AML-193 (cell line): ENCODE results near the gene MTLN.
A peak's percentile ranks its signal among the peaks of the same experiment; 100 is the strongest.
"Not testable (repeated sequence)": the region's sequence is repeated elsewhere in the genome, so short reads cannot be mapped to it uniquely, and the experiment has no call there.

Source experiments
- DNase-seq, 2 experiments: peaks; one replicate each; lab custom pipeline; 2025; lab: John Stamatoyannopoulos, UW

MTLN gene, protein sequence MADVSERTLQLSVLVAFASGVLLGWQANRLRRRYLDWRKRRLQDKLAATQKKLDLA

DNA sequence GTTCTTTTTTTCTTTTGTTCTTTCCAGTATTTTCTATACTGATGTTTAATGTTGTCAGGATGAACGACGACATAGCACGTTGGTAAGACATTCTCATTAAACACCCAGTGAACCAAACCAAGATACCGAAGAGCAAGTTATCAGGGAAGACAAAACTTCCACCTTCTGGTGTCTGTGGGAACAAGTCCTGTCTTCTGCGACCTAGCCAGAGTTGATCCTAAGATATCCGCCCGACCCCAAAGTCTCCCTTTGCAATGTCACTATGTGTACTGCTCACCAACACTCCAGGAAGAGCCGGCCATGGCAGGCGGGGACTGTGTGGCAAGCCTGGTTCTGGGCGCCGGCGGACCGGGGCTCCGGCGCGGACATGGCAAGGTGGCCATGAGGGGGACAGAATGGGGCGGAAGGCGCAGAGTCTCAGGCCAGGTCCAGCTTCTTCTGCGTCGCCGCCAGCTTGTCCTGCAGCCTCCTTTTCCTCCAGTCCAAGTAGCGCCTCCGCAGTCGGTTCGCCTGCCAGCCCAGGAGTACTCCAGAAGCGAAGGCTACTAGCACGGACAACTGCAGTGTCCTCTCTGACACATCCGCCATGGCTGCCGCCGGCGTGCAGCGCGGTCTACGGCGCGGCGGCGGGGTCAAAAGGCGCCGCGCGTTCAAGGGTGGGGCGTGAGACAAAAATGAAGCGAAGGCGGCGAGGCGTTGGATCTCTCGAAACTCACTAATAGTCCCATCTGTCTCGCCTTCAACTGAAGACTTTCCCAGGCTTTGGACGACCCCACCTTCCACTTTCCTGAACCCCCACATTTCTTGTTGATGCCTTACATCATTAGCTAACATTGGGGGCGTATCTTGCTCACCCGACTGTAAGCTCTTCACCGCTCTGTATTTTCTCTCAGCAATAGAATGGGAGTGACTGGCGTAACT is at the start of gene MTLN:
Gene MTLN (minus strand): TSS at position 610 of the 921 bp plus-strand sequence. CDS start 22 bp downstream, at position 588.
- peak; percentile 42 to 70 for DNase-seq

GRCh38 chr2:110261910-110262309 is 49.6 kb upstream of the MTLN start:
- DNase-seq, result not testable (repeated sequence)

GRCh38 chr2:110248081-110248795 is 35.9 kb upstream of the MTLN start:
- DNase-seq, result not testable (repeated sequence)

DNA sequence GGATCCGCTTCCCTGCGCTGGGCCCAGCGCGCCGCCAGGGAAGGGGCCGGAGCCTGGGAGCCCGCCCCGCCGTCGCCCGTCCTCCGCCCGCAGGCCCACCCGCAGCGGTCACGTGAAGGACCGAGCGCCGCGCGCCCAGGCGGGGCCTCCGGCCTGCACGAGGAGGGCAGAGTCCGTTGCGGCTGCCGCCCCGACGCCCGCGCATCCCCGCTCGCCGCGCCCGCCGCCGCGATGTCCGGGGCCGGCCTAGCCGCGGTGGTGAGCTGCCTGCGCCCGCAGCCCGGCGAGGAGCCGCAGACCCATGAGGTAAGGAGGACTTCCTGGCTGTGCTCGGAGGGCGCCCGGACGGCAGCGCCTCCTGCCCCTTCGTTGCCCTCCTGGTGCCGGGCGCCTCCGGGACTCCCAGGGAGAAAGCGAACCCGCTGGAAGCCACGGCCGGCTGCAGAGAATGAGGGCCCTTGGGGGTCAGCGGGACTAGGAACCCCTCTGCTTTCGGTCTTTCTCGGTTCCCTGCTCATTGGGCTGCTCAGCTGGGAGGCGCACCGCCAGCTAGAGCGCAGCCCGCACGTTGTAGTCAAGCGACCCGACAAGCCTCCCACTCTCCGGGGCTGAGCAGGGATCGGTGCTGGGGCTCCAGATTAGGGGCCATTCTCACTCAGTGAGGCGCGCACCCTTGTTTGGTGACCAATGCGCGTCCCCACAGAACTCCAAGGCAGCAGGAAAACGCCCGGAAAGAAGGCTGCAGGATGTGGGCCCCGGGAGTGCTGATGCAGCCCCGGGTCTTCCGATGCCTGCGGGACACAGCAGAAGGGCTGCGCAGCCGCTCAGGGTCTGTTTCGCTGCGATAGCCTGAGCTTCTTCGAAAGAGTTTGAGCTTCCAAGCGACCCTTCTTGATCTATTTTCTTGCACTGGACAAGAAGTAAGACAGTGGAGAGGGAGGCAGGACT is 33.4 kb upstream of the MTLN start:
- DNase-seq, result not testable (repeated sequence)

DNA sequence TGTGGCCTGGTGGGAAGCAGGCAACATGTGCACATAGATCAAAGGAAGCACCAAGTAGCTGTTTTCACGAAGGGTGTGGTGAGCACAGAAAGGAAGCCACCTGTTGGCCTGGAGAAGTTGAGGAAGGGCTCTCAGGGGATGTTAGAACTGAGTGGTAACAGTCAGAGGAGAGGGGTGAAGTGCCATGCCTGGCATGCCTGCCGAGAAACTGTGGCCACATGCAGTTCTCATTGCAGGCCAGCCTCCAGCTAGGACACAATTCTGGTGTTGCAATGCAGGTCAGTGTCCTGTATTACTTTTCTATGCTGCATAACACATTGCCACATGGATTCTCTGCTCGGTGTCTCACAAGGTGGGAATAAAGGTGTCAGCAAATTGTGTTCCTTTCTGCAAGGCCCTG is 30.9 kb upstream of the MTLN start:
- DNase-seq, result not testable (repeated sequence)

DNA sequence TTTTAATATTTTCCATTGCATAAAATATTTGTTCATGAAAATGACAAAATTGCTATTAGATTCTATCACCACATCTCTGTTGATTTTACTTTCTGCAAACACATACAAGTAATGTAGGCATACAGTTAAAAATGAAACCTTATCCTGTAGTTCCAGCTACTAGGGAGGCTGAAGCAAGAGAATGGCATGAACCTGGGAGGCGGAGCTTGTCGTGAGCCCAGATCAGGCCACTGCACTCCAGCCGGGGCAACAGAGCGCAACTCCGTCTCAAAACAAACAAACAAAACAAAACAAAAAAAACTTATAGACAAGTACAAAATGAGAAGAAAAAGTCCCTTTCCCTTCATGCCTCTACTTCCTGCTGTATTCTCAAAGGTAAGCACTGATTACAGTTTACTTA is 22.2 kb upstream of the MTLN start:
- not testable (repeated sequence) for DNase-seq

- not testable (repeated sequence) for DNase-seq
Observed at GRCh38 chr2:110229886-110230285, 17.5 kb upstream of the MTLN start.

DNA sequence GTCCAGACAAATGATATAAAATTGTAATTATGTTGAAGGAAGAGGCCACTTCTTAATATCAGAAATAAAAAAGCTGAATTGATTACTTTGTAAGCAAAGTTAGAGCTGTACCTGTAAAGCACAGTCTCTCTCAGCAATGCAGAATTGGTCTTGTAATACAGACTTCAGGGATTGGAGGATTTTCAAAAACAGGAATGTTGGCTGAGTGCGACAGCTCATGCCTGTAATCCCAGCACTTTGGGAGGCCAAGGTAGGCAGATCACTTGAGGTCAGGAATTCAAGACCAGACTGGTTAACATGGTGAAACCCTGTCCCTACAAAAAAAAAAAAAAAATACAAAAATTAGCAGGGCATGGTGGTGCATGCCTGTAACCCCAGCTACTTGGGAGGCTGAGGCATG is 10.3 kb upstream of the MTLN start:
- DNase-seq, result not testable (repeated sequence)

GRCh38 chr2:110221938-110222337 is 9.6 kb upstream of the MTLN start:
- no peak for DNase-seq

GRCh38 chr2:110220190-110220564 is 7.8 kb upstream of the MTLN start:
- no peak for DNase-seq

DNA sequence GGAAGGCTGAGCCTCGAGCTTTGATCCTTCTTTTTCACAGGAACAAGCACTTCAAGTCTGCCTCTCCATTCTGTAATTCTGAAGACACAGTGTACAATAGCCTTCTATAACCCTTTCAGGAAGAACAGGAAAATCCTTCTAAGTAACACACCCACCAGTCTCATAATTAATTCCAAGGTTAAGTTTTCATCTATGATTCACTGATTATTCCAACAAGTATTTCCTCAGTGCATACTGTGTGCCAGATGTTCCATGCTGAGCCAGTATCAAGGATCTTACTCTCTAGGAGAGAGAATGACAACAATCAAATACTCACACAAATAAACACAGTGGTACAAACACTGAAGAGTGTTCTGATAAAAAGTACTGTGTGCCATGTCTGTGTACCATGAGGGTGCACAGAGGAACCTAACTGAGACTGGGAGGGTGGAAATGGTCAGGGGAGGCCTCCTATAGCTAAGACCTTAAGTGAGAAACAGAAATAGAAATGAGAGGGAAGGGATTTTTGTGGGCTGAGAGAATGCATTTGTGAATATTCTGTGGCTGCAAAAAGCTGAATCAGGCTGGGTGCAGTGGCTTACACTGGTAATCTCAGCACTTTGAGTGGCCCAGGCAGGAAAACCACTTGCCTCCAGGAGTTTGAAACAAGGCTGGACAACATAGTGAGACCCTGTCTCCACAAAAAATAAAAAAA is 7.3 kb upstream of the MTLN start:
- no peak for DNase-seq

GRCh38 chr2:110218889-110219288 is 6.5 kb upstream of the MTLN start:
- not testable (repeated sequence) for DNase-seq

GRCh38 chr2:110216803-110217202 is 4.5 kb upstream of the MTLN start:
- no peak for DNase-seq

DNA sequence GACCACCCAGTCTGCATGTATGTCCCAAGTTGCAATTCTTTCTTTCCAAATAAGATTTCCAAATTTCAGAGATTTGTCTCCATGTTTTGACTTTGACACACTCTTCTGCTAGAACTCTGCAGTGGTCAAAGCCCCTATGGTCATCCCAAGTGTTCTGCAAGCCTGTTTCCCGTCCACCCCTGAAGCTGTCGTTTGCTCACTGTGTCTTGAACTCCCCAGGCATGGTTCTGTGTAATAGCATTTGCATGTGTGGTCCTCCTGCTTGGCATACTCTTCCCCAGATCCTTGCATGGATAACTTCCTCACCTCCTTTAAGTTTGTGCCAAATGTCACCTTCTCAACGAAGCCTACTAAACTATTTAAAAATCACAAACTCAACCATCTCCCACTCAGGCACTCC is 3.9 kb upstream of the MTLN start:
- DNase-seq, result no peak

DNA sequence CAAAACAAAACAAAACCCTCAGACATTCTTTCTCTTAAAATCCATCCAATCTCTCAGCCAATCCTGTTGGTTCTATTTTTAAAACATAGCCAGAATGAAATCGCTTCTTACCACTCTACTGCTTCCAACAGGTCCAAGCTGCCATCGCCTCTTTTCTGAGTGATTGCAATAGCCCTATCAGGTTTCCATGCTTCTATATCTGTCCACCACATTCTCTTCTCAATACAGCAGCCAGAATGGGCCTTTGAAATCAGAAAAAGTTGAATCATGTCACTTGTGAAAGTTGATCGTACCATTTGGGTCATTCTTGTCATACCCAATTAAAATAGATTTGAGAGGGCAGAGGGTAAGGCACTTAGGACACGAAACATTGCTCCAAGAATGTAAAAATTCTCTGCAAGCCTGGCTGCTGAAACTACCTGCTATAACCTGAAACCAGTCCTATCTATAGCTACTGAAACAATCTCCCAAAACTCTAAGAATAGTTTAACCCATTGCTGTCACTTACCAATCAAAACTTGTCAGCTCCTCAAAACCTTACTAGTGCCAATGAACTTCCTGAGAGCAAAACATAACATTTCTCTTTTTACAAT is 3.3 kb upstream of the MTLN start:
- DNase-seq, result no peak

GRCh38 chr2:110215091-110215490 is 2.7 kb upstream of the MTLN start:
- no peak for DNase-seq

DNA sequence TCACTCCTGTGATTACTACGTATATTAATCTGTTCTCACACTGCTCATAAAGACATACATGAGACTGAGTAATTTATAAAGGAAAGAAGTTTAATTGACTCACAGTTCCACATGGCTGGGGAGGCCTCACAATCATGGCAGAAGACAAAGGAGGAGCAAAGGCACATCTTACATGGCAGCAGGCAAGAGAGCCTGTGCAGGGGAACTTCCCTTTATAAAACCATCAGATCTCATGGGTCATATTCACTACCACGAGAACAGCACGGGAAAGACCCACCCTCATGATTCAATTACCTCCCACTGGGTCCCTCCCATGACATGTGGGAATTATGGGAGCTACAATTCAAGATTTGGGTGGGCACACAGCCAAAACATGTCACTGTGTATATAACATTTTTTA is 1.2 kb upstream of the MTLN start:
- DNase-seq, result not testable (repeated sequence)

GRCh38 chr2:110205660-110206455 is 6.5 kb downstream of the MTLN start:
- no peak for DNase-seq

GRCh38 chr2:110204408-110205385 is 7.7 kb downstream of the MTLN start, which contains the start of gene NPHP1:
Gene NPHP1 (minus strand): TSS chr2:110205013. CDS start chr2:110204968, 45 bp downstream.
- DNase-seq, result peak; percentile 56 to 58
